Bronchial epithelial cell (primary cell): Measurements from ENCODE around the gene EMX1. TPM values are rescaled to one million over a fixed set of nuclear protein-coding genes. Genes with fewer than 3 reads are reported as not detected.
"Not testable (repeated sequence)": the region's sequence is repeated elsewhere in the genome, so short reads cannot be mapped to it uniquely, and the experiment has no call there.

Experiments
- DNase-seq: peaks from one replicate; pipeline ENCODE4 v3.0.0-alpha.2; 2010; ENCODE audit warnings: low read depth
- FAIRE-seq: peaks from 2 replicates; lab custom pipeline; 2011; peaks lifted over from hg19 to GRCh38; lab: Jason Lieb, UNC
- H3K27me3 ChIP-seq: 2 replicates; pipeline ENCODE4 v1.5.1; 2011; ENCODE audit warnings: low read length; ENCODE audit not compliant: control insufficient read depth, insufficient read depth
- H3K36me3 ChIP-seq: 2 replicates; pipeline ENCODE4 v1.5.1; 2011; ENCODE audit warnings: low read length; ENCODE audit not compliant: control insufficient read depth, insufficient read depth
- H3K4me3 ChIP-seq: 2 replicates; pipeline ENCODE4 v1.5.1; 2011; ENCODE audit warnings: mild to moderate bottlenecking, low read depth, low read length, control low read depth
- total RNA-seq: library from RNA; depleted of rRNA; stranded (reverse); fragments of >200 nt; gene quantifications from 2 replicates; pipeline ENCODE4 v1.2.1, GENCODE V29; 2014
- TF ChIP-seq, protein P1 (sequence below): IDR thresholded peaks from 2 replicates; pipeline ENCODE4 v1.5.1; 2011; ENCODE audit warnings: mild to moderate bottlenecking, moderate library complexity, low read length, control low read depth, inconsistent platforms; ENCODE audit not compliant: insufficient read depth, severe bottlenecking

The EMX1 gene
- total RNA-seq, 1 donor from 2014 or later, result 0.26 TPM

DNA sequence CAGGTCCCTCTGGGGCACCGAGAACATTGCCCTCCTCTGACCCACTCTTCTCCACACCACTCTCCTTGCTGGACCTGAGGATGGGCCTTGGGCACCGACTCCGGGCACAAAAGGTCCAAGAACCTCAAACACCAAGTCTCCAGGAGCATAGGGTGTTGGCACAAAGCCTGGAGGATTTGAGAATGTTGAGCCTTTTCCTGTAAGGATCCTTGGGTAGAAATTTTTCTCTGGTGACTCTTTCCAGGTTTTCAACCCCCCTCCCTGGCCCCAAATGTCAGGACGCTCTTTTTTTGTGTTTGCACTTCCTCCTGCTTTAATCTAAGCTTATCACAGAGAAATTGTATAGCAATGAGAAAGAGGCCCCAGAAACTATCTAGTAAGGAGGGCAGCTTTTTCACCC, 20.9 kb upstream of the EMX1 start:
- TF ChIP-seq, protein P1, sequence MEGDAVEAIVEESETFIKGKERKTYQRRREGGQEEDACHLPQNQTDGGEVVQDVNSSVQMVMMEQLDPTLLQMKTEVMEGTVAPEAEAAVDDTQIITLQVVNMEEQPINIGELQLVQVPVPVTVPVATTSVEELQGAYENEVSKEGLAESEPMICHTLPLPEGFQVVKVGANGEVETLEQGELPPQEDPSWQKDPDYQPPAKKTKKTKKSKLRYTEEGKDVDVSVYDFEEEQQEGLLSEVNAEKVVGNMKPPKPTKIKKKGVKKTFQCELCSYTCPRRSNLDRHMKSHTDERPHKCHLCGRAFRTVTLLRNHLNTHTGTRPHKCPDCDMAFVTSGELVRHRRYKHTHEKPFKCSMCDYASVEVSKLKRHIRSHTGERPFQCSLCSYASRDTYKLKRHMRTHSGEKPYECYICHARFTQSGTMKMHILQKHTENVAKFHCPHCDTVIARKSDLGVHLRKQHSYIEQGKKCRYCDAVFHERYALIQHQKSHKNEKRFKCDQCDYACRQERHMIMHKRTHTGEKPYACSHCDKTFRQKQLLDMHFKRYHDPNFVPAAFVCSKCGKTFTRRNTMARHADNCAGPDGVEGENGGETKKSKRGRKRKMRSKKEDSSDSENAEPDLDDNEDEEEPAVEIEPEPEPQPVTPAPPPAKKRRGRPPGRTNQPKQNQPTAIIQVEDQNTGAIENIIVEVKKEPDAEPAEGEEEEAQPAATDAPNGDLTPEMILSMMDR, result no peak
- no peak overlapping the region for H3K4me3 ChIP-seq
- H3K27me3 ChIP-seq, result peaks cover 5% of the 10 kb centered on the region
- DNase-seq, result peak; percentile 30
- no peak for FAIRE-seq
- peaks cover under 1% of the 10 kb centered on the region for H3K36me3 ChIP-seq

DNA sequence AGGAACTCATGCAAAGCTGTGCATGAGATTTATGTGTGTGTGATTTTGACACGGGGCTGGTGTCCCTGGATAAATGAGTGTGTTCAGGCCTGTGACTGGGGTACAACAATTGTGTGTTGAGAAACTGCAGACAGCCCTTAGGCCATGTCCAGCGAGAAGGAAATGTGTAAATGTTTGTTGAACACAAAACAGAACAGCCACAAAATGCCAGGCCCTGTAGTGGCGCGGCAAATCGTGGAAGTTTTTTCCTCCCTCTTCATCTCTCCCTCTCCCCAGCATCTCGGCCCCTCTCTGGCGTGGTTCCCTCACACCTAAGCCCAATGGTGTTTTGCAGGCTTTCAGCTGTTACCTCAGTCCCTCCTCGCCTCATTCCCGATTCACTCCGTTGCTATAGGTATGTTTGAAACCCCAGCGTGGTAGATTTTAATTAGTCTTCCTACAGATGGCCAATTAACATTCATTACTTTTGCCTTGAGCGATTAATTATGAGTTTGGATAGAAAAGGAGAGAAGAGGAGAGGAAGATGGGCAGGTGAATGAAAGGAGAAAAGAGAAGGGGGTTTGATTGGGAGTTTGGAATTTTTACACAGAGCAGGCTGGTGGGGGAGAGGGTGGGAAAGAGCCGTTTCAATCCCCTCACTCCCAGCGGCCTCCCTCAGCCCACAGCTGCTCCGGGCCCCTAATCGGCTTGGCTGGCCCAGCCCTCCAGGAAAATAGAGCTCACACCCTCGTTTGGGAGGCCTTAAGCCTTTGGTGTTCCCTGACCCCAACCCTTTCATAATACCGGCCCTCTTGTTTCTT, 19.3 kb upstream of the EMX1 start:
- no peak for DNase-seq
- H3K27me3 ChIP-seq, result peaks cover 7% of the 10 kb centered on the region

DNA sequence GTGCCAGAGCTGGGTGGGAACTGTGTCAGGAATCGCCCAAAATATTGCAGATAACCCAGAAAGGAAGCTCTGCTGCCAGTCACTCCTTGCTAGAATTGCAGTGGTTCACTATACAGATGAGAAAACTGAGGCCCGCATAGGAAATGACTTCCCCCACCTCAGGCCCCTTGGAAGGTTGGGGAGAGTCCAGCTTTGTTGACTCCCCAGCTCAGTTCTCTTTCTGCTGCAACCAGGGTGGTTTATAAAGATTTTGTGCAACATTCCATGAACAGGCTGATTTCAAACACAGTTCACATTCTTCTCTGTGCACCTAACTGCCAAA, 18.8 kb upstream of the EMX1 start:
- peaks cover 7% of the 10 kb centered on the region for H3K27me3 ChIP-seq
- no peak overlapping the region for H3K4me3 ChIP-seq
- DNase-seq, result no peak
- no peaks in the 10 kb centered on the region for H3K36me3 ChIP-seq
- FAIRE-seq, result no peak
- TF ChIP-seq, protein P1, result no peak

More for the DNA sequence above, 19.3 kb upstream of the EMX1 start:
- no peak for FAIRE-seq
- TF ChIP-seq, protein P1, result no peak
- Histone ChIP-seq H3K4me3 (no peak overlapping the region), H3K36me3 (no peaks in the 10 kb centered on the region)

DNA sequence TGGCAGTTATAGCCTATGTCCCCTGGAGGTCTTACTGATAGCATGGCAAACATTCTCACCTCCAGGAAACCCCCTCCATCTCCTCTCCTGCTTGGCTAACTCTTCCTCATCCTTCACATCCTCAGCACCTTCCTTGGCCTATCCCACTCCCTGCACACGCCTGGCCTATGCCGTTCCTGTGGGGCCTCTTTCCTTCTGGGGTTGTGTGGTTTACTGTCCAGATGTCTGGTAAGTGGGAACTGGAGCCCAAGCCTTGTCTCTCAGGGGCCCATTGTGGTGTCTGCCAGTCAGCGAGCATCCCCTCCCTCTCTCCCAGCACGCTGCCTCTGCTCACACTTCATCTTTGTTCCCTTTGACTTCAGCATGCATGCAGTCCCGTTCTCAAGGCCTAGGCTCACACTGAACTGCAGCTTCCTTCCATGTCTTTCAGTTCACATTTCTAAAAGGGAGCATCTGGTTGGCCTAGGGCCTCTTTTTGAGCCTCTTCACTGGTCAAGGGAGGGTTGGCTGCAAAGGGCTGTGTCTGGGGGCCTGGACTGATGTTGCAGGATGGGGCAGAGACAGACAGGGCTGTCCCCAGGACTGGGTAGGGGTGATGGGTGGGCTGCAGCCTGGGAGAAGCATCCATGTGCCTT, 17.0 kb upstream of the EMX1 start:
- DNase-seq (no peak), FAIRE-seq (no peak)
- H3K36me3 ChIP-seq, result no peaks in the 10 kb centered on the region
- H3K27me3 ChIP-seq, result peaks cover 7% of the 10 kb centered on the region
- H3K4me3 ChIP-seq, result no peak overlapping the region
- TF ChIP-seq, protein P1, result no peak

DNA sequence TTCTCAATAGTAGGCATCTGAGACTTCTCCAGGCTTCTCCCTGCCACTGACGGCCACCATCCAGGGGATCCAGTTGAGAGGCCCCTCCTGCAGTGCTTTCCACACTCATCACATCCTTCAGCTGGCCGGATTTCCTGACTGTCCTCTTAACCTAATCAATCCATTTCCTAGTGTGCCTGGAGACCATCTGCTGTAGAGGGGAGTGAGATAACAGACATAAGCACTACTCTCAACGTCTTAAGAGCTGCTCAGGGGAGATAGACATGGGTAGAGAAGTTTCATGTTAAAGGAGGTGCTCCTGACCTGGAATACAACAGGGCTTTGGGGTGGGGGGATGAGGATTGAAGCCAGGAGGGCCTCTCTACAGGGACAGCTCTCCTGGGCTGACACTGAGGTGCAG, 15.9 kb upstream of the EMX1 start:
- no peaks in the 10 kb centered on the region for H3K36me3 ChIP-seq
- TF ChIP-seq, protein P1, result no peak
- DNase-seq (no peak), FAIRE-seq (no peak)
- peaks cover 9% of the 10 kb centered on the region for H3K27me3 ChIP-seq
- H3K4me3 ChIP-seq, result no peak overlapping the region

DNA sequence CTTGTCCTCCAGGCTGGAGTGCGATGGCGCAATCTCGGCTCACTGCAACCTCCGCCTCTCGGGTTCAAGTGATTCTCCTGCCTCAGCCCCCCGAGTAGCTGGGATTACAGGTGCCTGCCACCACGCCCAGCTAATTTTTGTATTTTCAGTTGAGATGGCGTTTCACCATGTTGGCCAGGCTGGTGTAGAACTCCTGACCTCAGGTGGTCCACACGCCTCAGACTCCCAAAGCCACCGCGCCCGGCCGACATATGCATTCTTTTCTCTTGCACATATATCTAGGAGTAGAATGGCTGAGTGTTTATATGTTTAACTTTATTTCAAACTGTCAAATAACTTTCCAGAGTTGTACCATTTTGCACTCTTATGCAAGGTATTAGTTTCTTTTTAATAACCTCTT, 9.9 kb upstream of the EMX1 start:
- FAIRE-seq, DNase-seq, H3K27me3 ChIP-seq, H3K4me3 ChIP-seq, H3K36me3 ChIP-seq: not testable (repeated sequence)
